ENCODE measurements around the gene SYT12.

The SYT12 gene

GRCh38 chr11:67026941-67027340 is 4.0 kb downstream of the SYT12 start:
- Histone ChIP-seq H3K27ac (ENCODE audit: insufficient read depth, low read depth, low read length, poor library complexity, severe bottlenecking) (no peak overlapping the region), H3K27me3 (ENCODE audit: control insufficient read depth, insufficient read depth, low read length, poor library complexity, severe bottlenecking) (peaks cover 38% of the 10 kb centered on the region), H3K9me3 (ENCODE audit: control insufficient read depth, low read length) (no peaks in the 10 kb centered on the region), H3K4me3 (ENCODE audit: insufficient read depth, low read depth, low read length) (no peak overlapping the region), H3K36me3 (ENCODE audit: control insufficient read depth, insufficient read depth, low read length) (no peaks in the 10 kb centered on the region), H3K4me1 (ENCODE audit: control insufficient read depth, insufficient read depth, low read length) (peaks cover 6% of the 10 kb centered on the region)
- WGBS, 2 experiments: 87 to 93% methylated on average over 5 of the region's 5 CpGs

- H3K27me3 ChIP-seq (ENCODE audit: control insufficient read depth, insufficient read depth, low read length, poor library complexity, severe bottlenecking): peaks cover 32% of the 10 kb centered on the region
- H3K36me3 ChIP-seq (ENCODE audit: control insufficient read depth, insufficient read depth, low read length): no peaks in the 10 kb centered on the region
- no peak overlapping the region for H3K4me3 ChIP-seq (ENCODE audit: insufficient read depth, low read depth, low read length)
- WGBS, 2 experiments: 94 to 95% methylated on average over 12 of the region's 12 CpGs
- peaks cover 6% of the 10 kb centered on the region for H3K4me1 ChIP-seq (ENCODE audit: control insufficient read depth, insufficient read depth, low read length)
- H3K9me3 ChIP-seq (ENCODE audit: control insufficient read depth, low read length): no peaks in the 10 kb centered on the region
- no peak overlapping the region for H3K27ac ChIP-seq (ENCODE audit: insufficient read depth, low read depth, low read length, poor library complexity, severe bottlenecking)
Measured at GRCh38 chr11:67027483-67027930, 4.6 kb downstream of the SYT12 start.

DNA sequence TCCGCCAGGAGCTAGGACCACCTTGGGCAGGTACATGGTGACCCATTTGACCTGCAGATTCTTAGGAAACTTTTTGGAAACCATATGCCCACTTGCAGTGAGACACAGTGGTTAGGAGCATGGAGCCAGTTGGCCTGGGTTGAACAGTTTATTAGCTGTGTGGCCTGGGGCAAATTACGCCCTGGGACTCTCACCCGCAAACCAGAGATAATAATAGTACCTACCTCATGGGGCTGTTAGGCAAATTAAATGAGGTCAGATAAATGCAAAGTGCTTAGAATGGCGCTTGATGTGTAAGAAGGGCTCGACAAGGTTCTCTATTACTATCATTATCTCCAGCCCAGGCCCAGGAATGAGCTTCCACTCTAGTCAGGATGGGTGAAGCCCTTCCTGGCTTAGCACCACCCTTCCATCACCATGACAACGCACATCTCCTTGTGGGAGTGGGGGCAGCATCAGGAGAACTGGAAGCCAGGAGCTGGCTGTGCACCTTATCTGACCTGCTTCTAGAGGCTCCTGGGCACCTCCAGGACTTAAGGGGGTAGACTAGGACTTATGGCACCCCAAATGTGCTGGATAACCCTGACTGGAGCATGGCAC is 5.1 kb downstream of the SYT12 start:
- Histone ChIP-seq H3K9me3 (ENCODE audit: control insufficient read depth, low read length) (no peaks in the 10 kb centered on the region), H3K27me3 (ENCODE audit: control insufficient read depth, insufficient read depth, low read length, poor library complexity, severe bottlenecking) (peaks cover 26% of the 10 kb centered on the region), H3K4me3 (ENCODE audit: insufficient read depth, low read depth, low read length) (no peak overlapping the region), H3K27ac (ENCODE audit: insufficient read depth, low read depth, low read length, poor library complexity, severe bottlenecking) (no peak overlapping the region), H3K36me3 (ENCODE audit: control insufficient read depth, insufficient read depth, low read length) (no peaks in the 10 kb centered on the region), H3K4me1 (ENCODE audit: control insufficient read depth, insufficient read depth, low read length) (peaks cover 6% of the 10 kb centered on the region)
- 86 to 96% methylated on average over 6 of the region's 6 CpGs for WGBS, 2 experiments

- Histone ChIP-seq H3K27me3 (ENCODE audit: control insufficient read depth, insufficient read depth, low read length, poor library complexity, severe bottlenecking) (peaks cover 15% of the 10 kb centered on the region), H3K4me3 (ENCODE audit: insufficient read depth, low read depth, low read length) (no peak overlapping the region), H3K4me1 (ENCODE audit: control insufficient read depth, insufficient read depth, low read length) (peaks cover 6% of the 10 kb centered on the region), H3K27ac (ENCODE audit: insufficient read depth, low read depth, low read length, poor library complexity, severe bottlenecking) (no peak overlapping the region), H3K36me3 (ENCODE audit: control insufficient read depth, insufficient read depth, low read length) (no peaks in the 10 kb centered on the region), H3K9me3 (ENCODE audit: control insufficient read depth, low read length) (no peaks in the 10 kb centered on the region)
- 90 to 91% methylated on average over 6 of the region's 6 CpGs for WGBS, 2 experiments
Measured at GRCh38 chr11:67029146-67029545, 6.2 kb downstream of the SYT12 start.

DNA sequence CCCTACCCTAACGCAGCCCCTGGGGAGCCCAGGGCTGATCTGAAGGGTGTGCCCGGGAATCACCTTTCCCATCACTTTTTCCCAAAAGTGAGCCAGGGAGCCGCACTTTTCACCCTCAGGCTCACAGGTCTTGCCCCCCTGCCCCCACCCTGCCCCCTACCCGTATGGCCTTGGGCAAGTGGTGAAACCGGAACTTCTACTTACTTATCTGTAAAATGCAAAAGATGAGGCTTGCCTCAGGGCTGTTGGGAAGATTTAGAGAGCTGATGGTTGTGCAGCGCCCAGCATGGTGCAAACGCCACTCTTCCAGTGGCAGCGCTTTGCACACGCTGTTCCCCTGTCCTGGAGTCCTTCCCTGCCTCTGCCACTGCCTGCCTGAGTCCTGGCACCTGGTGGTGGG is 8.0 kb downstream of the SYT12 start:
- Histone ChIP-seq H3K4me1 (ENCODE audit: control insufficient read depth, insufficient read depth, low read length) (peaks cover 6% of the 10 kb centered on the region), H3K9me3 (ENCODE audit: control insufficient read depth, low read length) (no peaks in the 10 kb centered on the region), H3K36me3 (ENCODE audit: control insufficient read depth, insufficient read depth, low read length) (no peaks in the 10 kb centered on the region), H3K27me3 (ENCODE audit: control insufficient read depth, insufficient read depth, low read length, poor library complexity, severe bottlenecking) (no peaks in the 10 kb centered on the region), H3K4me3 (ENCODE audit: insufficient read depth, low read depth, low read length) (no peak overlapping the region), H3K27ac (ENCODE audit: insufficient read depth, low read depth, low read length, poor library complexity, severe bottlenecking) (no peak overlapping the region)
- 87 to 90% methylated on average over 9 of the region's 9 CpGs for WGBS, 2 experiments

- H3K27ac ChIP-seq (ENCODE audit: insufficient read depth, low read depth, low read length, poor library complexity, severe bottlenecking): no peak overlapping the region
- H3K9me3 ChIP-seq (ENCODE audit: control insufficient read depth, low read length): no peaks in the 10 kb centered on the region
- H3K4me3 ChIP-seq (ENCODE audit: insufficient read depth, low read depth, low read length): no peak overlapping the region
- no peaks in the 10 kb centered on the region for H3K36me3 ChIP-seq (ENCODE audit: control insufficient read depth, insufficient read depth, low read length)
- H3K27me3 ChIP-seq (ENCODE audit: control insufficient read depth, insufficient read depth, low read length, poor library complexity, severe bottlenecking): no peaks in the 10 kb centered on the region
- WGBS, 2 experiments: 82 to 84% methylated on average over 23 of the region's 23 CpGs
- H3K4me1 ChIP-seq (ENCODE audit: control insufficient read depth, insufficient read depth, low read length): peaks cover 6% of the 10 kb centered on the region
Measured at GRCh38 chr11:67031791-67032561, 9.0 kb downstream of the SYT12 start.

DNA sequence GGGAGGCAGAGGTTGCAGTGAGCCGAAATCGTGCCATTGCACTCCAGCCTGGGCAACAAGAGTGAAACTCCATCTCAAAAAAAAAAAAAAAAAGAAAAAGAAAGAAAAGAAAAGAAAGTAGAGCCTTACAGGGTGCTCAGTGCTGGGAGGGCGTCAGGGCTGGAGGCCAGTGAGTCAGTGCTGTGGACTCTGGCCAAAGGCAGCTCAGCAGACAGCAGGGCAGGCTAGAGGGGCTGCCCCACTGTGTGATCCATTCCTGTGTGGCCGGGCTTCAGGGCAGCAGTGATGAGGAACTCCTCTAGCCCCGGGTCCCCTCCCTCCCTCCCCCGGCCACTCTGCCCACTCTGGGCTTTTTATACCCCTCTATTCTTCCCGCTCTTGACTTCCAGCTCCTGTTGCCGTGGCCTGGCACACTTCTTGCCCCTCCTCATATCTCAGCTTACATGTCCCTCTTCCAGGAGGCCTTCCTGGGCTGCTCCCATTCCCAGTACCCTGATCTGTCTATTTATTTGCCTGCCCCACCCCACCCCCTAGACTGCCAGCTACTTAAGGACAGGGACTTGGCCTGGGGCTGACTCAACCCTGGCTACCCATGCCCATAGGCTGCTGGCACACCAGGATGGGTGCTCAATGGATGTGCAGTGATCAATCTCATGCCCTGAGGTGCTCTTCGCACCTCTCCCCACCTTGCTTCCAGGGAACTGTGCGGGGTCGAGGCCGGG is 10.1 kb downstream of the SYT12 start:
- H3K4me3 ChIP-seq (ENCODE audit: insufficient read depth, low read depth, low read length): no peak overlapping the region
- 90% methylated on average over 12 of the region's 12 CpGs for WGBS, 2 experiments
- no peak overlapping the region for H3K27ac ChIP-seq (ENCODE audit: insufficient read depth, low read depth, low read length, poor library complexity, severe bottlenecking)
- no peaks in the 10 kb centered on the region for H3K36me3 ChIP-seq (ENCODE audit: control insufficient read depth, insufficient read depth, low read length)
- no peaks in the 10 kb centered on the region for H3K27me3 ChIP-seq (ENCODE audit: control insufficient read depth, insufficient read depth, low read length, poor library complexity, severe bottlenecking)
- H3K4me1 ChIP-seq (ENCODE audit: control insufficient read depth, insufficient read depth, low read length): peaks cover 4% of the 10 kb centered on the region
- no peaks in the 10 kb centered on the region for H3K9me3 ChIP-seq (ENCODE audit: control insufficient read depth, low read length)

DNA sequence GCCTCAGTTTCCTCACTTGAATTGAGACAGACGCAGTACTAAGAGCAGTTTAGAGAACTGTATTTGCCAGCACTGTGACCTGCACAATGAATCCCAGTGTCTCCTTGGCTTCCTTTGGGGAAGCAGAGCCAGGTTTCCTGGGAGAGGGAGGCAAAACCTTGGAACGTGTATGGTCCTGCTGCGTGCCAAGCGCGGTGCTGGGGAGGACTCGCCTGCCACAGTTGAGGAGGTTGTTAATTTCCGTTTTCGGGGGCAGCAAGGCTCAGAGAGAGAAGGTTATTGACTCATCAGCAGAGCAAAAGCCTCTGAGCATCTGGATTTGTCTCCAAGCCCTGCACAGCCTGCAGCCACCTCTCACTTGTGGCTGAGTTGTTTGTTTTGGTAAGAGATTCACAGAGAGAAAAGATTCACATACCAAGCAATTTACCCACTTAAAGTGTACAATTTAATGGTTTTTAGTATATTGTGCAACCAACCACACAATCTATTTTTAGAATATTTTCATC is 10.8 kb downstream of the SYT12 start:
- H3K9me3 ChIP-seq (ENCODE audit: control insufficient read depth, low read length): no peaks in the 10 kb centered on the region
- no peak overlapping the region for H3K27ac ChIP-seq (ENCODE audit: insufficient read depth, low read depth, low read length, poor library complexity, severe bottlenecking)
- no peaks in the 10 kb centered on the region for H3K4me1 ChIP-seq (ENCODE audit: control insufficient read depth, insufficient read depth, low read length)
- H3K36me3 ChIP-seq (ENCODE audit: control insufficient read depth, insufficient read depth, low read length): no peaks in the 10 kb centered on the region
- no peaks in the 10 kb centered on the region for H3K27me3 ChIP-seq (ENCODE audit: control insufficient read depth, insufficient read depth, low read length, poor library complexity, severe bottlenecking)
- 92 to 93% methylated on average over 8 of the region's 8 CpGs for WGBS, 2 experiments
- no peak overlapping the region for H3K4me3 ChIP-seq (ENCODE audit: insufficient read depth, low read depth, low read length)

- no peaks in the 10 kb centered on the region for H3K36me3 ChIP-seq (ENCODE audit: control insufficient read depth, insufficient read depth, low read length)
- no peaks in the 10 kb centered on the region for H3K9me3 ChIP-seq (ENCODE audit: control insufficient read depth, low read length)
- H3K27me3 ChIP-seq (ENCODE audit: control insufficient read depth, insufficient read depth, low read length, poor library complexity, severe bottlenecking): no peaks in the 10 kb centered on the region
- H3K4me1 ChIP-seq (ENCODE audit: control insufficient read depth, insufficient read depth, low read length): no peaks in the 10 kb centered on the region
- no peak overlapping the region for H3K27ac ChIP-seq (ENCODE audit: insufficient read depth, low read depth, low read length, poor library complexity, severe bottlenecking)
- no peak overlapping the region for H3K4me3 ChIP-seq (ENCODE audit: insufficient read depth, low read depth, low read length)
- 82 to 91% methylated on average over 6 of the region's 6 CpGs for WGBS, 2 experiments
Measured at GRCh38 chr11:67034350-67034749, 11.4 kb downstream of the SYT12 start.

DNA sequence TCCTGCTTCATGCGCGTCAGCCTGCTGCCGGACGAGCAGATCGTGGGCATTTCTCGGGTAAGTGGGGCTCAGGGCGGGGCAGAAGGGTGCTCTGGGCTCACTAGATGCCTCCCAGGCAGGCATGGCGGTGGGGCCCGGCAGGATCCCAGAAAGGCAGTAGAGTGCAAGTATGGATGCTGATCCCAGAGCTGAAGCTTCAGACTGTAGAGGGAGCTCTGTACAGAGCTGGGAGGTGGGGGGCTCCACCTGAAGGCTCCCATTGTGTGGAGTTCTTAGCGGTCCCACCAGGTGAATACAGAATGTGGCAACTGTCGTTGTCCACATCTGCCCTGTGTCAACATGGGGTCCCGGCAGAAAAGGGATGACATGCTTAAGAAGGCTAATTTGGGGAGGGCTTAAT is 17.2 kb downstream of the SYT12 start:
- Histone ChIP-seq H3K36me3 (ENCODE audit: control insufficient read depth, insufficient read depth, low read length) (no peaks in the 10 kb centered on the region), H3K4me1 (ENCODE audit: control insufficient read depth, insufficient read depth, low read length) (no peaks in the 10 kb centered on the region), H3K4me3 (ENCODE audit: insufficient read depth, low read depth, low read length) (no peak overlapping the region), H3K27ac (ENCODE audit: insufficient read depth, low read depth, low read length, poor library complexity, severe bottlenecking) (no peak overlapping the region), H3K27me3 (ENCODE audit: control insufficient read depth, insufficient read depth, low read length, poor library complexity, severe bottlenecking) (no peaks in the 10 kb centered on the region), H3K9me3 (ENCODE audit: control insufficient read depth, low read length) (no peaks in the 10 kb centered on the region)
- WGBS, 2 experiments: 88 to 90% methylated on average over 12 of the region's 12 CpGs
